ENCODE results near the gene IYD.

Gene IYD, protein sequence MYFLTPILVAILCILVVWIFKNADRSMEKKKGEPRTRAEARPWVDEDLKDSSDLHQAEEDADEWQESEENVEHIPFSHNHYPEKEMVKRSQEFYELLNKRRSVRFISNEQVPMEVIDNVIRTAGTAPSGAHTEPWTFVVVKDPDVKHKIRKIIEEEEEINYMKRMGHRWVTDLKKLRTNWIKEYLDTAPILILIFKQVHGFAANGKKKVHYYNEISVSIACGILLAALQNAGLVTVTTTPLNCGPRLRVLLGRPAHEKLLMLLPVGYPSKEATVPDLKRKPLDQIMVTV

DNA sequence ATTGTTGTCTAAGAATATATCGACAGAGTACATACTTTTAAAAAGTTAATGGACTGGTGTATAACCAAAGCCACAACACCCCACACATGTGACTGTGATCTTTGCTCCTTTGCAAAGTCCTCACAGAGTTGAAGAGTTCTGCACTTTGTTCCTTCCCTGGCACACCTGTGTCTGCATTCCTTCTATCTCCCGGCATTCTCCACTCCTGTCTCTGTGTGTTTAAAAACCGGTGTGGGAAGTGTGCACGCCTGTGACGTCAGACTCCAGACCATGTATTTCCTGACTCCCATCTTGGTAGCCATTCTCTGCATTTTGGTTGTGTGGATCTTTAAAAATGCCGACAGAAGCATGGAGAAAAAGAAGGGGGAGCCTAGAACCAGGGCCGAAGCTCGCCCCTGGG, at the start of gene IYD:
Gene IYD, plus strand, starts transcription at position 251 of the 400 bp plus-strand sequence. Its CDS starts 20 bp downstream, at position 271.
- DNase-seq = no peak

DNA sequence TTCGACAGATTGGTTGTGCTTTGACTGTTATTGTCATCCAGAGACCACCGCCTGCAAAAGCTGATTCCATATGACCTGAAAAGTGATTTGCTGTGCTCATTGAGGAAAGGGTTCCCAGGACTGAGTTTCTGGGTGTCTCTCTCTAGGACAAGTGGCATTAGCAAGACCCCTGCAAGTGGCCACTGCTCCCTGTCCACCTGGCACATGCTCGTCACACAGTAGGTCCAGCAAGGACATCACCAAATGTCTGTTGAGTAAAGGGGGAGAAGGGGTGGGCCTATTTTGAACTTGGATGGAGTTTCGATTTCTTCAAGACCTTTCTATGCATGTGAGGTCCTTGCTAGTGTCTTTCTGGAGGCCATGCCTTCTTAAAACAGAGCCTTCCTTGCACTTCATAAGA, 48.9 kb upstream of the IYD start:
- DNase-seq = no peak

DNA sequence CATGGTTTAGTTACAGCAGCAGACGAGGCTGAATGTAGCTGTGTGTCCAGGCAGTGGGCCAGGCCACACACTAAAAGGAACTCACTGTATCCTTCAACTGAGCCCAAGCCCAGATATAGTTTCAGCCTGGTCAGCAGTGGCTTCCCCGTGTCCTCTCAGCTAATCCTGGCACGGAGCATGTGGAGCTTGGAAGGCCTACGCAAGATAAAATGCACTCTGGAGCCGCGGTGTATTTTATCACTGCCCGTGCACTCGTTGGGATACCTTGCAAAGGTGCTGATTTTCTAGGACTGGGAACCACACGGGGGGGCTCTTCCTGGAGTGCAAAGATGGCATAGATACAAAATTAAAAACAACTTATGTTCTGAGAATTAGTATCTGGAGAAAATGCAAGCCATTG, 48.4 kb upstream of the IYD start:
- no peak for DNase-seq

DNA sequence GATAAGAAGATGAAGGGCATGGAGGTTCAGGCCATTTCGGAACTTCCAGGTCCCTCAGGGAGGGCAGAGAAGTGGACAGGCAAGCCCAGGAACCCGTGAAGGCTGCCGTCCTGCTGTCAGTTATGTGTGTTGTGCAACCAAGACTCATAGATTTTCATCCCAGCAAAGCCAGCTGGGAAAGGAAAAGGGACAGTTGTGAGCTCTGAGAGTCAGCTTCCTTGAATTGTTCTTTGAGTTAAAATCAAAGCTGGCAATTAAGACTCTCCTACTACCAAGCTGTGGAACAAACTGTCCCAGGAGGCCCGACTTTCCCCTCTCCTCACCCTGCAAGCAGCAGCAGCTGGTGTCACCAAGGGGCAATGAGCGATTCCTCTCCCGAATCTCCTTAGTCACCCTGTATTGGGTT, 46.3 kb upstream of the IYD start:
- no peak for DNase-seq

DNA sequence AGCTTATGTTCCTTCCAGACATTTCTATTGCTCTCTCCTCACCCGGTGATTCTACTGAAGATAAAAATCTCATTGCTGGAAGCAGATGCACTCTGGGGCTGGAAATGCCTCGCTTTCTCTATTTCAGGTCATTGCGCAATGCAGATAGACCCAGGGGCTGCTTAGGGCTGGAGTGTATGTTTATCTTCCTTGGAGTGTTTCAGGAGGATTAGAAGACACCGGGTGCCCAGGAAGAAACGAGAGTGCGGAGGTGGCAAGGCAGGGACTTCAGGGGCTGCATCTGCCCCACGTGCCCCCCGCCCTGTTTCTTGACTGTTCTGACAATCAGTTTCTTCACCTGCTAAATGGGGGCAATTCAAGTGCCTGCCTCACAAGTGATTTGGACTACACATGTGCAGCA, 45.6 kb upstream of the IYD start:
- no peak for DNase-seq

DNA sequence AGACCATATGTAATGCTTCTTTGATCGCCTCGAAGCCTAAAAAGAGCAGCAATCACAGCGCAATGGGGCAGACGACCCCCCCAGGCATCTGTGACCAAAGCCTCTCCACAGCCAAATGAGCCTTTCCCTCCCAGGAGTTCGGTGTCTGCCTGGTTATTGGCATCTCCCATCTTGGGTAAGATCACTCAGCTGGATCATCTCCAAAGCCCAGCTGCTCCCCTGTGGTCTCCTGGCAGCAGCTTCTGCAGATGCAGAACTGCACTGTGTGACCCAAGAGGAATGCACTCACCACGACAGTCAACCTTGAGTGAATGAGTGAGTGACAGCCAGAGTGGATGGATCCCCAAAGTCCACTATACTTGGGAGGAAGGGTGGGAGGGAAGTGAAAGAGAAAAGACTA, 44.8 kb upstream of the IYD start:
- DNase-seq = no peak

DNA sequence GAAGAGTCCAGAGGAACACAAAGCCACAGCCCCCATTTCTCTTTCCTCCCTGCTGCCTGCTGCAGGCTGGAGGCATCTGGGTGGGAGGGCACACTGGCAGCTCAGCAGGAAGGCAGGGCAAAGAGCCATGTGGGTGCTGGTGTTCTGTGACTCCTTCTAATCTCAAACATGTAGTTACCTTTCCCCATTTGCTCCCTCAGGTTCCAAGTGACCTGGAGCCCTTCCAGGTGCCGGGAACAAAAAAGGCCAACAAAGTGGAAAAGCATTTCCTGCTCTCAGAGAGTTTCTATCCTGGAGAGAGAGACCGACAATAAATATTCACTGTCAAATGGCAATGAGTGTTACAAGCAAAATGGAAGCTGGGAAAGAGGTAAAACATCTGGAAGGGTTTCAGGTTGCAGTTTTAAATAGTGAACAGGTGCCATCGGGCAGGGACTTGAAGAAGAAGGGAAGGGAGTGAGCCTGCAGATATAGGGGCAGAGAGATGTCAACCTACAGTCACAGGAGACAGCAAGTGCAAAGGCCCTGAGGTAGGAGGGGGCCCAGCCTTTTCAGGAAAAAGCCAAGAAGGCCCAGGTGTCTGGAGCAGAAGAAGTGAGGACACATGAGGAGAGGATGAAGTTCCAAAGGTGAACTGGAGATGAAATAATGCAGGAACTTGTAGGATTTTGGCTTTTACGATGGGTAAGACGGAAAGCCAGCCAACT, 43.6 kb upstream of the IYD start:
- DNase-seq = no peak

DNA sequence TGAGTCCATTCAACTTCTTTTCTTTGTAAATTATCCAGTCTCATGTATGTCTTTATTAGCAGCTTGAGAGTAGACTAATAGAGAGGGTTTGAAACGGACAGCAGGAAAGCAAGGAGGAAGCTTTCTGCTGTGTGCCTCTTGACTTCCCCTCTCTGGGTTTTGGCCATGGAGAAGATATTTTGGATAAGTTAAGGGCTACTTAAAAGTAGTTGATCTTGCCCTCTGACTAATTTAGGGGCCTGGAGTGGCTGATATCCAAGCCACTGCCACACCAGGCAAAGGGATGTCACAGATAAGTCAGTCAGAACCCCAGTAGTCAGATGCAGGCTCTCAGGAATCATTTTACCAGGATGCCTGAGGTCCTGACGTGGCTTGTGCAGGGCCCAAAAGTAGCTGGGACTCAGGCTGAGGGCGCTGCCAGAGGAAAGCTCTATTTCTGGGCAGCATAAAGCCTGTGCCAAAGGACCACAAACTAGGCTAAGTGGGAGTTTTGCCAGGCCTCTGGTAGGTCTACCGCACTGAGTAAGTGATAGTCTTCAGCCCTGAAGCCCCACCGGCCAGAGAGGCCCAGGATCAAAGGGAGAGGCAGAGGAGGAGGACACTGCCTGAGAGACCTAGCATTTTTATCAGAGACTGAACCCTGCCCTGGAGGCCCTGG, 41.6 kb upstream of the IYD start:
- DNase-seq = no peak

DNA sequence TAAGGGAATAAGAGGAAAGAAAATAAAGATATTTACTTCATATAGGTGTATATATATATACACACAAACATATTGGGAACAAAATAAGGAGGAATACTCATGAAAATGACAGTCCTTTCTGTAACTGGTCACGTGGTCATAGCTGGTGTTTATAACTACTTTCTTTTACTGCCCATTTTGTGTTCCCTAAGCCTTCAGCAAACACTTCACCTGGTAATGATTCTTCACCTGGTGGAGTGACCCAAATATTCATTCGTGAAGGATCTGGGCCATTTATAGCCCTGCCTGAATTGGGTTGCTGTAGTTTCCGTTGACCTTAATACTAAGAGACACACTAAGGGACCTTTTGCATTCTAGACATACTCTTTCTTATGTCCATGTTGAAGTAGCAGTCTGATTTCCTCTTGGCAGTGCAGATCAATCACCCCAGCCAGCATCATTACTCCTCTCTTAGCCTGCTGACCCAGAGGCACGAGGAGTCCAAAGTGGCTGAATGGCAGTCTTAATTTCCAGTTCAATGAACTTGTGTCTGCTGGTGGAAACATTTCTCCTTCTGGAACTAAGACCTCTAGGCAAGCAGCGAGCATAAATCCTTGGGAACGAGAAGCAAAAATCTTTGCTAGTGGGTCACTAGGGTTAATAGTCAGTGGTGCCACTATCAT, 39.9 kb upstream of the IYD start:
- no peak for DNase-seq

DNA sequence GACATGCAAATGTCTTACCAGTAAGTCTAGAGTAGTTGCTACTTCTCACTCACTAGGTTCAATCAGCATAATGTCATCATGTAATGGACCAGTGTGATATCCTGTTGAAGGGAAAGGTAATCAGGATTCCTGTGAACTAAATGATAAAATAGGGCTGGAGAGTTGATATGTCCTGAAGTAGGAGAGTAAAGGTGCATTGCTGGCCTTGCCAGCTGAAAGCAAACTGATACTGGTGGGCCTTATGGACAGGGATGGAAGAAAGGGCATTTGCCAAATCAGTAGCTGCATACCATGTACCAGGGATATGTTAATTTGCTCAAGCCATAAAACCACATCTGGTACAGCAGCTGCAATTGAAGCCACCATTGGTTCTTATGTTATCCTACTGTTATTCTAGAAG, 37.5 kb upstream of the IYD start:
- no peak for DNase-seq

DNA sequence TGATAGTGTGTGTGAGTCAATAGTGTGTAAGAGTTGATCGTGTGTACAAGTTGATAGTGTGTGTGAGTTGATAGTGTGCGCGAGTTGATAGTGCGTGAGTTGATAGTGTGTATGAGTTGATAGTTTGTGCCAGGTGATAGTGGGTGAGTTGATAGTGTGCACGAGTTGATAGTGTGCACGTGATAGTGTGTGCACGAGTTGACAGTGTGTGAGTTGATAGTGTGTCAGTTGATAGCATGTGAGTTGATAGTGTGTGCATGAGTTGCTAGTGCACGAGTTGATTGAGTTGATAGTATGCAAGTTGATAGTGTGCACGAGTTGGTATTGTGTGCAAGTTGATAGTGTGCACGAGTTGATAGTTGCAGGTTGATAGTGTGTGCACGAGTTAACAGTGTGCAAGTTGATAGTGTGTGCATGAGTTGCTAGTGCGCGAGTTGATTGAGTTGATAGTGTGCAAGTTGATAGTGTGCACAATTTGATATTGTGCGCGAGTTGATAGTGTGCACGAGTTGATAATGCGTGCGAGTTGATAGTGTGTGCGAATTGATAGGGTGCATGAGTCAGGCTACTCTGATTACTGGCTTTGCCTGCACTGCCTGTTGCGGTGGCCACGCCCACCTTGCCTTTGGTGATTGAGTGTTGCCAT, 35.8 kb upstream of the IYD start:
- DNase-seq = no peak

DNA sequence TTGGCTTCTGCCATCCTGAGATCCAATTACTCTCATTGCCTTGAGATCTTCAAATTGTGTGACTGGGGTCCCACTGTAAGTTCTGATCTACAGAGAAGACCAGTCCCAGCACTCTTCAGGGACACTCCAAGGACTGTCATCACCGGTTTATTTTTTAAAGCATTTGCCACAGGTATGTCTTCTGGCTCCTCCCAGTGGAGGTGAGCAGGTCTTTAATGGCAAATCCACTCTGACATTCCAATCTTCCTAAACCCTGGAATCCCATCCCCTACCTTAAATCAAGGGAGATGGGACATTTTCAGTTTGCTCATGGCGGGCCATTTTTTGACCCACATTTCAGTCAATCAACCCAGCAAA, 35.2 kb upstream of the IYD start:
- no peak for DNase-seq

DNA sequence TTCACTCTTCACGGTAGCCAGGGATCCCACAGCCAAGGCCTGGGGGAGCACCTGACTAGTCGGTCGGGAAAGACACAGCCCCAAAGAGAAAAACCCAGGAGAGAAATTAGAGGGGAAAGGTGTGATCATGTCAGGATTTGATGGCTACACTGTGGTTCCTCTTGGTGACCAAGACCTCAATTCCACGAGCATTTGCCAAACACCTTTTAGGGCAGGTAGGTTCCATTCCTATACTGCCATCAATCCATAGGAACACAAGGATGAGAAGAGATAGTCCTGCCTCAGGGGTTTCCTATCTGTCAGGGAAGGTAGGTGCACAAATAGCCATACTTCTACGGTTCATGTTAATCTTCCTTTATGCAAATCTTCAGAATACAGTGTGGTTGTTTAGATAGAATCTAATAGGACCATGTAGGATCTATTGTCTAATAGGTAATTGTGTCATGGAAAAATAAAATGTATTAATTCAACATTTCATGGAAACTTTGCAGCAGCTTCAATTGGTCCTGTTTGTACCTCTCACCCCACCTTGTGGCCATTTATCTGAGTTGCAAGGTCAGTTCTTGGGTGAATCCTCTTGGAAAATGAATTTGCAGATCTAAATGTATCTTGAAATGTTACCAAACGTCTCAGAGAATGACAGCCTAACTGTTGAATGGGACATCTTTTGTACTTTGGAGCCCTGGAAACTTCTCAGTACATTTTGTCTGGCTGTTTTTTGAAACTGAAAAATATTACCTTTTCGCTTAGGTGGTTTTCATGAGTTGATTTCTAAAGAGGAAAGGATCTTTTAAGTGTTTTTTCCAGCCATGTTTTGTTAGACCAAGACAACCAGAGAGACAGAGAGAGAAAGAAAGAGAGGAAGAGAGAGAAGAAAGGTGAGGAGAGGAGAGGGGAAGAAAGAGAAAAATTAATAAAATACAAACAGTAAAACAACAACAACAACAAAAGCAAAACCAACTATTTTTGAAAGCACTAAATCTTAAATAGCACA, 33.7 kb upstream of the IYD start:
- DNase-seq = peak; percentile 75

DNA sequence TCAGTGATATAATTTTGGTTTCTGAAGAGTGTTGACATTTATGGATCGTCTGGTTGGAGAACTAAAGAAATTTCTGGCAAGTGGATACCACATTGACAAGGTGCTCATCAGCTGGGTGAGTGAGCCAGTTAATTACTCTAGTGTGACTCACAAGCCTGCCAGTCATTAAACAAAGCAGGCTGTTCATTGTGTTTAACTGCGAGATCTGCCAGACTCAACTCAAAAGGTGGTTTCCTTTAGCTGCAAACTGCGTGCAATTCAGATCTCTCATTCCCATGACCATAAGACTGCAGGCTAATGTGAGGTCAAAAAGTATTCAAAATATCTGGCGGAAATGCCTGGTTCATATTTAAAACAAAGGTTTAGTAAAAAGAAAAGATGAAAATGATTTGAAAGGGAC, 32.5 kb upstream of the IYD start:
- no peak for DNase-seq

DNA sequence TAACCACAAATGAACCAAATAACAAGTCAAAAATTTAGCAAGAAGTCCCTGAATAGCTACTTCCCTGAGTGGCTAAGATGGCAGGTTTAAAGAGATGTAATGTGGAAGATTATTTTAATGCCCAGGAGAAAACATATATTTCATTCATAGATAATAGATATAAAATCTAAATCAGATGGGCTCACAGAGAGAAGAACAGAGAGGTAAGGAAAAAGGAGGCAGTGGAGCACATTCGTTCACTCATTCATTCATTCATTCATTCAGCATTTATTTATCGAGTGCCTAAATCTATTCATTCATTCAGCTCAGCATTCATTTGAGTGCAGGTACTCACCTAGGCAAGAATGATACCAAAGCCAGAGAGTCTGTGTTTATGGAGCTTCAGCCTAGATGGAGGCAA, 32.1 kb upstream of the IYD start:
- DNase-seq = no peak

DNA sequence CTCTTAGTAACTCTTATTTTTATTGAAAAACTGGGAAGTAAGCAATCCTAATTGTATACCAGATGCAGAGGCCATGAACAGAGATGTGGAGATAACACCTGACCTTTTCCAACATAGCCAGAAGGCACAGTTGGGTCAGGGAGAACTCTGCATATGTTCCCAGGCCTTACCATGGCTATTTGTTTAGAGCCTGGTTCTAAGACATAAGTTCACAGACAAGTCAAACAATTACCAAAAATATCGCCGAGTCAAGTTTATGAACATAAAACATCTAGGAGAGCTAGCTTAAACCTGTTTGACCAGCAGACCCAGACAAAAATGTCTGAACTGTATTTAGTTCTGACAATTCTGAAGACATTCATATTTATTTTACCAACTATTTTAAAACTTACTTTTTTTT, 26.7 kb upstream of the IYD start:
- DNase-seq = no peak

DNA sequence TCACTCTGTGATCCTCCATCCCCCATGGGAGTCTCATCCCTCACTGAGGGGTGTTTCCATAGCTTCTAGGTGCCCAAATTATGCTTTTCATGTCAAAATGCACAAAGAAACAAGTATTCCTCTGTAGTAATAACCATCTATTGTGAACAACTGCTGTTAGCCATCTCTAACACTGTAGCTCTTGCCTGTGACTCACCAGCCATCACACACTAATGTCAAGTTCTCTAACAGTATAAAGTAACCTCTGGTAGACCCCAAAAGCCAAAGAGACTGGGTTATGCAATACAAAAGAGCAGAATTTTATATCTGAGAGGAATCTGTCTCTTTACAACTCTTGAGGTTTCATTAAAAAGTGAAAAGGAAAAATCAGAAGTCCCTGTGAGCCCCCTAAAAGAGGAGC, 25.4 kb upstream of the IYD start:
- DNase-seq = no peak

DNA sequence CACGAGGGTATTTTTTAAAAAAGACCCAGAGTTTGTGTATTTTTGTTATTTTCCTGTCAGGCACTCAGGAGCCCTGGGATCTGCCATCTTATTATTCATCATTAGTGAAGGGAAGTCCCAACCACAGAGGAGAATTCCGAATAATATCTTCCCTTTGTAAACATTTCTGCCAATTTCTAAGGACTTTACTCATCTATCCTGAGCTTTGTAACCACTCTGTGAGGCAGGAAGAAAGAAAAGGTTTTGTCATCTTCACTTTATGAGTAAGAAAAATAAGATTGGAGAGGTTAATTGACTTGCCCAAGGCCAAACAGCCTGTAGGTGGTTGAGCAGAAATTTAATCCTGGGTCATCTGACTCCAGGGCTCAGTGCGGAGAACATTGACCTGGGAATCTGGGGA, 23.0 kb upstream of the IYD start:
- DNase-seq = no peak

DNA sequence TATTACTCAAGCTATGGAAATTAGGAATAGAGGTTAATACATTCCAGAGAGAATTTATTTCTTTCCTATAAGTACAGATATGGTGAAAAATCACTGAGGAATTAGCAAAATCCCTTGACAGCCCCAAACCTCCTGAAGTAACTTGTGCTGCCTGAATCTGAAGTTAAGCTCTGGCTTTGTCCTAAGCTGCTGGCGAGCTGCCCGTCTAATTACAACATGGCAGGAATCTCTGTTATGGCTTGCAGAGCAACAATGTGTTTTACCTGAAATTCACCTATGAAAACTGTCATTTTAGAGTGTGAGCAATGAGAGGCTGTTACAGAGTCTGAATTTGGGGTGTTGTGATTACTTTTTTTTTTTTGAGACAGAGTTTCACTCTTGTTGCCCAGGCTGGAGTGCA, 22.5 kb upstream of the IYD start:
- no peak for DNase-seq

DNA sequence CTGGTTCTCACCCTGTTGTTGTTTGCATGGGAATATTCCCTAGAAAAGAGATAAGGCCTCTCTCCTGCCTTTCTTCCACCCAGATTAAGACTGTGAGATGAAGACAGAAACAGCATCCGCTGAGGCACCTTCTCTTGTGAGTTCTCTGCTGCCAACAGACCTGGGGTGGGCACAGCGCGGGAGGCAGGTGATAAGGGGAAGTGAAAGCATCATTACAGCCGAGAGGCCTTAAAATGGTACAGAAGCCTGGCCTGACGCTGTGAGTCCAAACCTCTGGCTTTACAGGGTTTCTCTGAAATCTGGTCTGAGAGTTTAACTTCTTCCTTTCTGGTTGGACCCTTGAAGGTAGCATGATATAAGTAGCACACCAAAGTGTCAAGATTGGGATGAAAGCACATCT, 21.0 kb upstream of the IYD start:
- no peak for DNase-seq

DNA sequence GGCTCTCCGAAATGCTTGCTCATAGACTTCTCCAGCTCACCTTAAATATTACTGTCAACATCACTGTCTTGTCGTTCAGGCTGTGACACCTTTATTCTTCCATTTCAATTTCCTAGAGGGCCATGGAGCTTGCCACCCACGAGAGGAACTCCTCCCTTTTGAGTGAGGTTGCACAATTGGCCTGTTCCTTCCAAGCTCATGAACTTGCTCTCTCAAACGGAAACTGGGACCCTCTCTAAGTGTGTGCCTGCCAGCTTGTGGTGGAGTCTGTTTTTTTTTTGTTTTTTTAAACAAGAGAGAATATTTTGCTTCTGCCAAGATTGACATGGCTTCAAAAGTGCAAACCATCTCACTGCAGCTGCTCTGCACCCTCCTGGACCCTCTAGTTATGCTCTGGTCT, 19.3 kb upstream of the IYD start:
- DNase-seq = peak; percentile 53

All from hematopoietic multipotent progenitor cell treated with erythropoietin and hydrocortisone succinate and interleukin-3 and kit ligand, for 6 days (in vitro differentiated cells).